B cell (primary cell): ENCODE results near the gene NKD2. TPM values are rescaled to one million over a fixed set of nuclear protein-coding genes. Genes with fewer than 3 reads are reported as not detected.

Source experiments
- ATAC-seq: fragments of 200-7000 bp; cut with Tn5 transposase; one replicate; pipeline ENCODE4 v1.10.0; 2021; ENCODE audit warnings: low read depth, mild to moderate bottlenecking, moderate number of reproducible peaks, moderate library complexity
- CTCF ChIA-PET: fragments of 350-600 bp; sonication (Branson Sonifier 250); formaldehyde crosslinking; loops from one replicate; lab custom pipeline; 2021; ENCODE audit warnings: antibody characterized with exemption, inconsistent platforms; lab: Charles Lee
- POLR2A ChIA-PET: fragments of 350-600 bp; sonication (Branson Sonifier 250); formaldehyde crosslinking; loops from one replicate; lab custom pipeline; 2021; ENCODE audit warnings: antibody characterized with exemption; lab: Charles Lee
- DNase-seq: peaks from one replicate; pipeline ENCODE4 v3.0.0; 2013
- H2AFZ ChIP-seq: 2 replicates; pipeline ENCODE4 v1.6.1; 2012; ENCODE audit warnings: mild to moderate bottlenecking, low read depth, low read length; ENCODE audit not compliant: insufficient read depth, poor library complexity, severe bottlenecking
- H3K27ac ChIP-seq, 2 donors: 1 replicate in 1 of 2; 2 replicates in 1 of 2; pipeline ENCODE4 v1.5.1; 2012 to 2013; ENCODE audit warnings: low read length in 2 of 2, mild to moderate bottlenecking in 2 of 2, moderate library complexity in 1 of 2
- H3K27me3 ChIP-seq, 4 experiments: fragments of 200-600 bp in 1 of 4; sonication (generic) in 1 of 4; replicated peaks in 1 of 4; 1 replicate in 2 of 4; 2 replicates in 2 of 4; pipeline versions ENCODE4 v1.6.1 to v1.7.0; 2013 to 2016; ENCODE audit warnings: low read length in 3 of 4, mild to moderate bottlenecking in 2 of 4, mixed read lengths in 1 of 4, moderate library complexity in 1 of 4; ENCODE audit not compliant: insufficient read depth in 4 of 4, control insufficient read depth in 3 of 4; ENCODE audit errors: control extremely low read depth in 1 of 4
- H3K36me3 ChIP-seq, 2 experiments: replicated peaks in 1 of 2; 1 replicate in 1 of 2; 2 replicates in 1 of 2; pipeline versions ENCODE4 v1.6.1 to v1.7.1; 2013; ENCODE audit warnings: low read length in 1 of 2; ENCODE audit not compliant: insufficient read depth in 2 of 2, control insufficient read depth in 1 of 2; ENCODE audit errors: control extremely low read depth in 1 of 2, extremely low read depth in 1 of 2
- H3K4me1 ChIP-seq, 2 donors: fragments of 200-600 bp in 1 of 2; sonication (generic) in 1 of 2; 1 replicate in 1 of 2; 2 replicates in 1 of 2; pipeline versions ENCODE4 v1.5.1 to v1.6.1; 2013 to 2017; ENCODE audit warnings: low read length in 2 of 2; ENCODE audit not compliant: control insufficient read depth in 2 of 2, insufficient read depth in 2 of 2
- H3K4me2 ChIP-seq: replicated peaks from 2 replicates; pipeline ENCODE3; 2012; ENCODE audit warnings: mild to moderate bottlenecking, low read depth, low read length; ENCODE audit not compliant: poor library complexity, severe bottlenecking
- H3K4me3 ChIP-seq, 5 experiments: fragments of 200-600 bp in 1 of 5; sonication (generic) in 1 of 5; 1 replicate in 3 of 5; 2 replicates in 2 of 5; pipeline versions ENCODE4 v1.5.1 to v1.7.0; 2011 to 2016; ENCODE audit warnings: low read length in 4 of 5, mild to moderate bottlenecking in 4 of 5, low read depth in 2 of 5, control low read depth in 1 of 5, moderate library complexity in 1 of 5; ENCODE audit not compliant: insufficient read depth in 1 of 5; ENCODE audit errors: control extremely low read depth in 1 of 5, extremely low read depth in 1 of 5
- H3K79me2 ChIP-seq: fragments of 200-600 bp; sonication (generic); one replicate; pipeline ENCODE4 v1.6.0; 2016; ENCODE audit warnings: low read length; ENCODE audit not compliant: control insufficient read depth, insufficient read depth
- H3K9ac ChIP-seq: fragments of 200-600 bp; sonication (generic); 2 replicates; pipeline ENCODE4 v1.6.1; 2017; ENCODE audit warnings: mild to moderate bottlenecking, low read length, moderate library complexity
- H3K9me3 ChIP-seq, 3 donors: one replicate each; pipeline versions ENCODE4 v1.6.1 to v1.7.1; 2013; ENCODE audit warnings: low read length in 2 of 3; ENCODE audit not compliant: control insufficient read depth in 2 of 3, insufficient read depth in 1 of 3; ENCODE audit errors: control extremely low read depth in 1 of 3
- H4K20me1 ChIP-seq: 2 replicates; pipeline ENCODE4 v1.6.0; 2012; ENCODE audit warnings: mild to moderate bottlenecking, low read length; ENCODE audit not compliant: insufficient read depth, control insufficient read depth, poor library complexity, severe bottlenecking
- H3K27ac Mint-ChIP-seq: one replicate; pipeline ENCODE4 v1.8.0; 2021; ENCODE audit warnings: mixed read lengths
- H3K27me3 Mint-ChIP-seq: one replicate; pipeline ENCODE4 v1.8.0; 2021; ENCODE audit warnings: mixed read lengths
- H3K4me1 Mint-ChIP-seq: one replicate; pipeline ENCODE4 v1.8.0; 2021; ENCODE audit warnings: mixed read lengths
- H3K4me3 Mint-ChIP-seq: one replicate; pipeline ENCODE4 v1.8.0; 2021; ENCODE audit warnings: mixed read lengths
- H3K9me3 Mint-ChIP-seq: one replicate; pipeline ENCODE4 v1.8.0; 2022; ENCODE audit warnings: mixed read lengths; ENCODE audit not compliant: insufficient read depth
- CTCF ChIP-seq: fragments of 200-600 bp; IDR thresholded peaks from one replicate; pipeline ENCODE4 v1.8.0; 2022; ENCODE audit warnings: antibody characterized with exemption, mild to moderate bottlenecking
- EZH2 ChIP-seq: IDR thresholded peaks from 2 replicates; pipeline ENCODE4 v1.6.1; 2012; ENCODE audit warnings: borderline replicate concordance, low read depth, mild to moderate bottlenecking, moderate library complexity, low read length; ENCODE audit not compliant: insufficient read depth, poor library complexity, severe bottlenecking
- WGBS: methylation state at CpG from one replicate; pipeline ENCODE4 v1.1.5; 2013; ENCODE audit warnings: missing lambda C conversion rate; ENCODE audit not compliant: insufficient coverage; 5-methylcytosine and 5-hydroxymethylcytosine counted together
- intact Hi-C: fragments of 100-400 bp; cut with micrococcal nuclease; formaldehyde crosslinking; loops from one replicate; pipeline ENCODE4 v1.10.0; 2022
- polyA plus RNA-seq: library from polyadenylated mRNA; depleted of rRNA; stranded (reverse); fragments of >200 nt; gene quantifications from 2 replicates; pipeline ENCODE4 v1.2.3, GENCODE V29; 2012
- total RNA-seq, 2 donors: library from RNA; stranded (reverse); fragments of 120-200 nt in 1 of 2; gene quantifications; 1 replicate in 1 of 2; 2 replicates in 1 of 2; pipeline versions ENCODE4 v1.2.3 to v1.2.4, GENCODE V29; 2013 to 2022

NKD2 gene
- total and polyA plus RNA-seq, 2 donors (not counting 1 experiment from before 2014, with no cell fraction given) = 0.12 to 0.34 TPM

GRCh38 chr5:1044117-1044516 lies 35.5 kb downstream of the NKD2 start:
- ChIA-PET CTCF (no interaction called here), POLR2A (no interaction called here)
- no peaks in the 10 kb centered on the region for H4K20me1 ChIP-seq
- no peak for DNase-seq
- H3K9me3 ChIP-seq = no peaks in the 10 kb centered on the region
- TF ChIP-seq EZH2 (no peak), CTCF (no peak)
- no peak for ATAC-seq
- no peaks in the 10 kb centered on the region for H3K4me1 Mint-ChIP-seq
- H3K27ac ChIP-seq = no peak overlapping the region
- no peak overlapping the region for H2AFZ ChIP-seq
- no peaks in the 10 kb centered on the region for H3K27me3 ChIP-seq
- no peaks in the 10 kb centered on the region for H3K36me3 ChIP-seq
- no peak overlapping the region for H3K4me2 ChIP-seq
- no peak overlapping the region for H3K4me3 Mint-ChIP-seq
- H3K9me3 Mint-ChIP-seq = peaks cover 33% of the 10 kb centered on the region
- no peak overlapping the region for H3K27ac Mint-ChIP-seq
- no peak overlapping the region for H3K4me3 ChIP-seq
- H3K9ac ChIP-seq = no peak overlapping the region
- WGBS = 84% methylated on average over 5 of the region's 5 CpGs
- no peaks in the 10 kb centered on the region for H3K4me1 ChIP-seq
- no peaks in the 10 kb centered on the region for H3K79me2 ChIP-seq
- intact Hi-C loops = no loop called here
- H3K27me3 Mint-ChIP-seq = no peaks in the 10 kb centered on the region

GRCh38 chr5:1045960-1046560 lies 37.5 kb downstream of the NKD2 start:
- 95% methylated on average over 9 of the region's 9 CpGs for WGBS
- no peaks in the 10 kb centered on the region for H3K27me3 Mint-ChIP-seq
- TF ChIP-seq EZH2 = no peak
- TF ChIP-seq CTCF = no peak
- Histone ChIP-seq H3K79me2 (no peaks in the 10 kb centered on the region), H3K36me3 (no peaks in the 10 kb centered on the region), H3K9ac (no peak overlapping the region), H3K4me2 (no peak overlapping the region), H2AFZ (no peak overlapping the region), H3K4me1 (no peaks in the 10 kb centered on the region), H3K27ac (no peak overlapping the region), H3K4me3 (no peak overlapping the region), H3K27me3 (no peaks in the 10 kb centered on the region), H3K9me3 (no peaks in the 10 kb centered on the region), H4K20me1 (no peaks in the 10 kb centered on the region)
- intact Hi-C loops = no loop called here
- H3K4me1 Mint-ChIP-seq = no peaks in the 10 kb centered on the region
- H3K27ac Mint-ChIP-seq = no peak overlapping the region
- ChIA-PET POLR2A (no interaction called here), CTCF (no interaction called here)
- H3K4me3 Mint-ChIP-seq = no peak overlapping the region
- ATAC-seq (no peak), DNase-seq (no peak)
- H3K9me3 Mint-ChIP-seq = peaks cover 33% of the 10 kb centered on the region
